SK-N-DZ (cell line): ENCODE results near the gene SOWAHA.
A peak's percentile ranks its signal among the peaks of the same experiment; 100 is the strongest.
"Not testable (repeated sequence)": the region's sequence is repeated elsewhere in the genome, so short reads cannot be mapped to it uniquely, and the experiment has no call there.

Experiments
- DNase-seq: peaks from one replicate; pipeline ENCODE4 v3.0.0-alpha.2; 2015; ENCODE audit warnings: low spot score

Gene SOWAHA

DNA sequence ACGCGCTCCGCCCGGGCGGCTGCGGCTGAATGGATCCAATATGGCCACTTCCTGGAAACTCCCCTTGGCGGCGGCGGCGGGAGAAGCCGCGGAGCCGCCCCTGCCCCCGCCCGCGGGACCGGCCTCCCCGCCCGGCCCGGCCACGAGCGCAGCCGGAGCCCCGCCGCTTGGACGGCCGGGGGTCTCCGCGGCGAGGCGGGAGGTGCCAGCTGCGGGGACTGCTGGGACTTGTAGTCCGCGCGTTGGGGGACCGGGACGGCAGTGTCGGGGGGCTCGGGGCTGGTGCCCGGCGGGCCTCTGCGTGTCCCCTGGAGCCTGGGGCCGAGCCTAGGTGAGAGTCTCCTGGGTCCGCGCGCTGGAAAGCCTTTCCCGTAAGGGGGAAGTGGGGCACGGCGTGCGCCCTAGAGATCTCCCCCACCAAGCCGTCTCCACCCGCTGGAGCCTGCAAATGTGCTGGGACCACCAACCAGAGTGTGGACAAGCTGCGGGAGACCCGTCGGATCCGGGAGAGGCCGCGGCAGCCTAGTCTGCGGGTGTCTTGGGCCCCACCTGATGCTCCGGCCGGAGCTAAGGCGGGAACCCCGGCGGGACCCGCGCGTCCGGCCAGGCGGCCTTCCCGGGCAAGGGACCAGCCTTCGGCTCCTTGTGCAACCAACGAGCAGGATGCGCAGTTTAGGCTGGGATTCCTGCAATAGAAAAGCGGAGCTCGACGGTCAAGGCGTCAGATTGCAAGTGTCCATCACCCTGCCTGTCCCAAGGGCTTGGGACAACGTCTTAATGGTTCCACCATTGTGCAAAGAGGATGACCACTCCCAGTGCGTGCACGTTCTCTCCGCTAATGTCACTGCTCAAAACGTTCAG lies 35.7 kb upstream of the SOWAHA start, which contains the start of gene SEPTIN8:
TSS of gene SEPTIN8 (minus strand) at position 31 of the 861 bp plus-strand sequence. CDS start 102 bp downstream, outside the sequence.
- DNase-seq: peak; percentile 40

- DNase-seq: no peak
Measured at GRCh38 chr5:132778129-132778528, 35.0 kb upstream of the SOWAHA start.

DNA sequence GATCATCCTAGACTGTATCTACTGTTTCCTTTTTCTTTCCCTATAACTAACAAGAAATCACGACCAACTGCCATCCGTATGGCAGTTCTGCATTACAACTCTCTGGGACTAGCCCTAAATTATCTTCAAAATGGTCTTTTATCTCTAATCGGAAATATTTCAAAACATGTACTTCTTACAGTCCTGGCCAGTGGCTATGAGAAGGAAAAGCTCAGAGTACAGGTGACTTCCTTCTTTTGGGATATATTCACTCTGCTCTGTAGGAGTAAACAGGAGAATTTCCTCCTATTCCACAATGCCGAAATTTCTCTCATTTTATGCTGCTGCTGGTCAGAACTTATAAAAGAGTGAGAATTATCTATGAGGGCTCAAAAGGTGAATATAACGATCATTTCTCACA lies 34.2 kb upstream of the SOWAHA start:
- no peak for DNase-seq

DNA sequence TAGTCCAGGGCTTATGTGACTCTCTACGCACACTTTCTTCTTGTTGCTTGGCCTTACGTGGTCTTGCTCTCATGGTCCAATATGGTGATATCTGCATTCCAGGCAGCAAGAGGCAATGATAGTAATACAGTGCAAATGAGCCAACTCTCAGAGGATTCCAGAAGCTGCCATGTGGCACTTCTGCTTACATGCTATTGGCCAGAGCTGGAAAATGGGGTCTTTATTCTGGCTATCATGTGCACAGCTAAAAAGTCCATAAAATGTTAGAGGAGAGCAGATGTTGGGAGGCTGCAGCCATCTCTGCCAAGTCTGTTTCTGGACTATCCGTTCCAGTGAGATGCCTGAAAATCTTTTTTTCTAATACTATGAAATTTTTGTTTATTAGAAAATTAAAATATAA lies 33.1 kb upstream of the SOWAHA start:
- DNase-seq: no peak

DNA sequence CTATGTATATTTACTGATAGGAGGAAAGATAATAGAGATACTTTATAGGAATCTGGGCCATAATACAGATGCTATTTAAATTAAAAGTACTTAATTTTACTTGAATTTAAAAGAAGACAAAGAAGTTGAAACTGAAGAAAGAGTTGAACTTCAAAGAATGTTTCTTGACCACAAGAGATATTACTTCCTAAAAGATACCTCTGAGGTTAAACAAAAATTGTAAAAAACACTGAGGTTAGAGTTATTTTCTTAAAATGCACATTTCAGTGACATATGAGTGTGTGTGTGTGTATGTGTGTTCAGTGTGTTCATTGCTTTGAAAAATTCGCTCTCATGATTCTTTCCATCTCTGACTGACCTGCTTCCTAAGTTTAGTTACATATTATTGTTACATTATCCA lies 32.5 kb upstream of the SOWAHA start:
- DNase-seq: no peak

DNA sequence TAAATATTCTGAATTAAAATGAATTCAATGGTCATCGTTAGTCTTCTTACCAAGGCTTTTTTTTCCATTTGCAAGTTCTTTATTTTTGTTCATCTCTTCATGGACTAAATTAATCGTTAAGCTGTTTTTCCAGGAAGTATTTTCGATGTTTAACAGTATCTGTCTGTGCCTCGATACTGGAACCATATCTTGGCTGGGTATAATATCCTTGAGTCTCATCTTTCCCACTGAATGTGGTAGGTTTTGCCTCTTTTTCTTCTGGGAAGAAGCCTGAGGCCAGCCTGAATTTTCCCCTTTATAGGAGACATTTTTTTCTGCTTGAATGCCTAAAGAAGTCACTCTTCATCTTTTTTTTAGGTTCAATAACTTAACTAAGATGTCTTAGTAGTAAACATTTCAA lies 32.1 kb upstream of the SOWAHA start:
- DNase-seq: no peak

GRCh38 chr5:132782101-132782500 lies 31.0 kb upstream of the SOWAHA start:
- no peak for DNase-seq

- DNase-seq: no peak
Measured at GRCh38 chr5:132785365-132785764, 27.7 kb upstream of the SOWAHA start.

- no peak for DNase-seq
Measured at GRCh38 chr5:132785864-132786263, 27.2 kb upstream of the SOWAHA start.

DNA sequence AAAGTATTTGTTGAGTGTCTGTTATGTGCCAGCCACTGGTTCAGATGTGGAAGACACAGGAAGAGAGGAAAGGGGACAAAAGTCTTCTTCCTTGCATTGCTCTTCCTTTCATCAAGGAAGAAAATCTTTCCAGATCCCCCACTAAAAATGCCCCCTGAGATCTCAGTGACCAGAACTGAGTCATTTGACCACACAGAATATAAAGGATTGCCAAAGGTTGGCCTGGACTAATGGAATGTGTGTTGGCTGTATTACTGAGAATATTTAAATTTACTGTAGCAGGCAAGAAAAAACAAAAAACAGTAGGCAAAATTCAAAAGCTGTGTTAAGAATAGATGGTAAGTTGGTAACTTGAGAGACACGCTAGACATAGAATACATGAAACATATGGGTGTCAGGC lies 26.0 kb upstream of the SOWAHA start:
- no peak for DNase-seq

DNA sequence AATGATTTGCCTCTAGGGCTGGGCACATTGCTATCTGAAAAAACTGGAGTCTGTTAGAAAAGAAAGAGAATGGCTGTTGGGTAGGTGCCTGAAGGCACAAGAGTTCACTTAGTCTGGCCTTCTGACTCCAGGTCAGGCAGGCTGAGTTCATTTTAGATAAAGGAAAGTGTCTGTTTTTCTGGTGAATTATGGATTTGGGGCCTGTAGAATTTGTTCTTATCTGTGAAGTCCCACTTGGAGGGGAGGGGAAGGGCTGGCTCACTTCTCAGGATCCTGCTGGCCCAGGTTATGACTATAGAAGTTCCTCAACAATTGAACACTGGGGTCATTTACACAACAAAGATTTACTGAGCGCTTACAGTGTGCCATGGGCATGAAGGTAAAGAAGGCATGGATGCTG lies 24.6 kb upstream of the SOWAHA start:
- no peak for DNase-seq

DNA sequence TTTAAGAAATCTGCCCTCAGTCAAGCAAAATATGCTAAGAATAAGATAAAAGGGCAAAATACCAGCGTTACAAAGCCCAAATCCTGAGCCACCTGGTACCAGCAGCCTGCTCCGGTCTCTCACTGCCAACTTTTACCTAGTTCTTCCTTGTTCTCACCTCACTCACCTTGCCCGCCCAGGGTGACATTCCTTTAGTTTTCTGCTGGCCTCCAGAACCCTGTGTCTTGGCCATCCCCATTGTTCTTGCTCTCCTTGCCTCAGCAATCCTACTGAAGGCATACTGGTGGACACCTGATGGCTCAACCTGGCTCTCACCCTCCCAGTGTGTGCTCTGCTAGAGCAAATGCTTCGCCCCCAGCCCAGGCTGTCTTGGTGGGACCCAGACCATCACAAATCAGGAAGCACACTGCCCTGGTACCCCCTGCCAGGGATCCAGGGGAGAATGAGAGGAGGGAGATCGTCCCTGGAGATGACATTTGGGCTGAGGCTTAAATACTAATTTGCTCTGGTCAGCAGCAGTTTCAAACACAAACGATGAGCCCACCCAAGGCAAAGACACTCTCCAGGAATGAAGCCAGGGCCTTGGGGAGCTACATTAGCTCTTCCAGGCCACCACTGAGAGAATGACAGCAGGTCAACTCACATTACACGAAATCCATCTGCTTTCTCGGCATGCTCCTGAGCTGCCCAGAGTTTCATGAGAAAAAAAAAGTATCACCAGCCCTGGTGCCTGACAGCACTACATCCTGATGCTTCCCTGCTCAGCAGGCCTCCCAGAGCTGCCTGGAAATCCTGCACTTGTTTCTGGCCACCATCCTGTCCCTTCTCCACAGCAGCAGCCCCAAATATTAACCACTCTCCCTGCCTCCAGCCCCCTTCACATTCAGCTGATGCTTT lies 23.9 kb upstream of the SOWAHA start:
- DNase-seq: no peak

DNA sequence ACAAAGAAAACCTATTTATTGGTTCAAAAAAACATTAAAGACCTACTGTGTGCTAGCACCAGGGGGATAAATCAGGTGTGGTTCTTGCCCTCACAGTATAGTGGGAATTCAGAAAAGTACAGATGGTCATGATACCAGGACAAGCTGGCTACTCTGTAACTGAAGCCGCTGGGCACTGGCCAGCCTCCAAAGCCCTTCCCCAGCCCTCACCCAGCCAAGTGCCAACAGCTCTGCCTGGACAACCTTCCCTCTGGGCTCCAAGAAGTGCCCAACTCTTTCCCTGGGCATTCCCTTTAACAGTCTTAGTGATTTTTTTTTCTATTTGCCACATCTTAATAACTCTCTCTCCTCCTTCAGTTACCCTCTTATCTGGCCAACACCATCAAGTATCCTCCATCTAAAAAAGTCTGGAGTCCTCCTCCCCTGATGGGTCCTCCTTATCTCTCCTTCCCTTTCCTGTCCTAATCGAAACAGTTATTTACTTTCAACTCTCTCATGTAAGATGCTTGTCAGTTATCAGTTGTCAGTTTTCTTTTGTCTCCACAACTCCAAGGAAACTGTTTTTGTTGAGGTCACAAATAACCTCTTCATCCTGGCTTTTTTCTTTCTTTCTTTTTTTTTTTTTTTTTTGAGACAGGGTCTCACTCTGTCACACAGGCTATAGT lies 22.8 kb upstream of the SOWAHA start:
- no peak for DNase-seq

DNA sequence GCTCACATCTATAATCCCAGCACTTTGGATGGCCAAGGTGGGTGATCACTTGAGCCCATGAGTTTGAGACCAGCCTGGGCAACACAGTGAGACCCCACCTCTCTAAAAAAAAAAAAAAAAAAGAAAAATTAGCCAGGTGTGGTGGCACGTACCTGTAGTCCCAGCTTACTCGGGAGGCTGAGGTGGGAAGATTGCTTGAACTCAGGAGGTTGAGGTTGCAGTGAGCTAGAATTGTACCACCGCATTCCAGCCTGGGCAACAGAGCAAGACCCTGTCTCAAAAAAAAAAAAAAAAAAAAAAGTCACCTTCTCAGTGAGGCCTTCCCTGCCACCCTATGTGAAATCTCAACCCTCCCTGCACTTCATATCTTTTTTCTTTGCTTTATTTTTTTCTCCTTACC lies 22.1 kb upstream of the SOWAHA start:
- DNase-seq: no peak

- DNase-seq: no peak
Measured at GRCh38 chr5:132797651-132798050, 15.5 kb upstream of the SOWAHA start.

DNA sequence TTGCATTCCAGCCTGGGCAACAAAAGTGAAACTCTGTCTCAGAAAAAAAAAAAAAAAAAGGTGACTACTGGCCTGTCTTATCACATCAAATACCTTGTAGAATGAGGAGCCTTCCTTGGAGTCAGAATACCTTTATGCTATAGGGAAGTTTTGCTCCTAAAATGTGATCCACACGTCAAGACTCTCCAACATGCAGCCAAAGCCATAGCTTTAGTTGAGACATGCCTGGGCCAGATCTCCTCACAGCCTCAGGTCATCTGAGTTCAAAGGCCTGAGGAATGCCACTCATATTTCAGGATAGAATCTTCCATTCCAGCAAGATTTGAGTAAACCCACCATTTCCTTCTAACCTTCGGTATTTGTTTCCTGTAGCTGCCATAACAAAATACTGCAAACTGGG lies 13.7 kb upstream of the SOWAHA start:
- DNase-seq: no peak

DNA sequence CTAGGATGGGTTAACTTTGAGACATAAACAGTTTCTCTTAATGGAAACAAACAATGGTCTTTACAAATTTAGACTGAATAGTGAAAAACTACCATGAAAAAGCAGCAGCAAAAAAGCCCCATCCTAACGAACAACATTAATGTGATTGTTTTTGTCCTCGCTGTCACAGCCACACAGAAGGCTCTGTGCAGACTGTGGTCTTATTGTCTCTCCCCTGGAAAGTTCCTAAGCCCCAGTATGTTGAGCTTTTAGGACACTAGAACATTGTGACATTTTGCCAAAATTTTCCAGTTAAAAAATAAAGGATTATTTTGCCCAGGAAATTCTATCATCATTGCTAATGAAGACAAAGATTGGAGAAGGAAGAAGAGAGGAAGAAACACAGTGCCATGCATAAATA lies 12.6 kb upstream of the SOWAHA start:
- DNase-seq: no peak

DNA sequence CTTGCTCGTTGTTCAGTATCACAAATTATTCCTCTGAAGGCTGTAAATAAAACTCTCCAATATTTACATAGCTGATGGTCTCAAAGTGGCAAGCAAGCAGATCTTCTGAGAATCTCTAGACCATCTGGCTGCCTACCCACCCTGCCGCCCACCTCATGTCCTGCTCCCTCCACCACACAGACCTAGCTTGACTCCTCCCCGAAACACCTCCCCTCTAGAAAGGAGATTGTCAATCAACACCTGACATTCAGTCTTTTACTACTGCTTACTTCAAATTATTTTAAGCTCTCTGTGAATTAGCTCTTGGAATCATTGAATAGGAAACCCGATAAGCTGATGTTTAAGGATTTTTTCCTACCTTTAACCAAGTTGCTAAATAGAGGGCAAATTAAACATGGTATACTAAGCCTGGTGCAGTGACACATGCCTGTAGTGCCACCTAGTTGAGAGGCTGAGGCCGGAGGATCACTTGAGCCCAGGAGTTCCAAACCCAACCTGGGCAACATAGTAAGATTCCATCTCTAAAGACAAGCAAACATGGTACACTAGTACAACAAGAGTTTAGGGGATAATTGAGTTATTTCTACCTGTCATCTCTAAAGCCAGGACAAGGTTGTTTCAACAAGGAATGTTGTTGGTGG lies 10.9 kb upstream of the SOWAHA start:
- no peak for DNase-seq

- not testable (repeated sequence) for DNase-seq
Measured at GRCh38 chr5:132802685-132803066, 10.4 kb upstream of the SOWAHA start.

DNA sequence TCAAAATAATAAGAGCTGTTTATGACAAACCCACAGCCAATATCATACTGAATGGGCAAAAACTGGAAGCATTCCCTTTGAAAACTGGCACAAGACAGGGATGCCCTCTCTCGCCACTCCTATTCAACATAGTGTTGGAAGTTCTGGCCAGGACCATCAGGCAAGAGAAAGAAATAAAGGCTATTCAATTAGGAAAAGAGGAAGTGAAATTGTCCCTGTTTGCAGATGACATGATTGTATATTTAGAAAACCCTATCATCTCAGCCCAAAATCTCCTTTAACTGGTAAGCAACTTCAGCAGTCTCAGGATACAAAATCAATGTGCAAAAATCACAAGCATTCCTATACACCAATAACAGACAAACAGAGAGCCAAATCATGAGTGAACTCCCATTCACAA lies 8.9 kb upstream of the SOWAHA start:
- DNase-seq: not testable (repeated sequence)

GRCh38 chr5:132805872-132806271 lies 7.2 kb upstream of the SOWAHA start:
- not testable (repeated sequence) for DNase-seq

DNA sequence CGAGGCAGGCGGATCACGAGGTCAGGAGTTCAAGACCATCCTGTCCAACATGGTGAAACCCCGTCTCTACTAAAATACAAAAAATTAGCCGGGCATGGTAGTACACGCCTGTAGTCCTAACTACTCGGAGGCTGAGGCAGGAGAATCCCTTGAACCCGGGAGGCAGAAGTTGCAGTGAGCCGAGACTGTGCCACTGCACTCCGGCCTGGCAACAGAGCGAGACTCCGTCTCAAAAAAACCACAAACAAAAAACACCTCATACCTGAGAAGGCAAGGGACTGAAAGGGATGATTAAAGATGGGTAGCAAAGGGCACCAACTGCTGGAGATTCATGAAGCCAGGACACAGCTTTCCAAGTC lies 6.3 kb upstream of the SOWAHA start:
- DNase-seq: not testable (repeated sequence)
